SK-N-SH (cell line): ENCODE results near the gene NAV2. TPM values are rescaled to one million over a fixed set of nuclear protein-coding genes. Genes with fewer than 3 reads are reported as not detected.

Experiments
- CTCF ChIA-PET: fragments of 300-600, 350-600 bp; formaldehyde crosslinking; extraction: SDS; loops from one replicate; lab custom pipeline; 2021; lab: Yijun Ruan, JAX
- POLR2A ChIA-PET: fragments of 350-600 bp; sonication (Branson Sonifier 250); formaldehyde crosslinking; extraction: SDS; loops from one replicate; lab custom pipeline; 2020; ENCODE audit warnings: antibody characterized with exemption, inconsistent platforms; lab: Yijun Ruan, JAX
- DNase-seq: peaks from one replicate; pipeline ENCODE4 v3.0.0; 2012
- H2AFZ ChIP-seq: fragments of 200-600 bp; sonication (generic); 2 replicates; pipeline ENCODE4 v1.8.1; 2016; ENCODE audit warnings: antibody characterized with exemption, mild to moderate bottlenecking, low read depth
- H3F3A ChIP-seq: fragments of 200-600 bp; sonication (generic); replicated peaks from 2 replicates; pipeline ENCODE3; 2016; ENCODE audit warnings: antibody characterized with exemption, mild to moderate bottlenecking; ENCODE audit not compliant: insufficient read depth
- H3K27ac ChIP-seq, 2 experiments: fragments of 200-500 bp in 1 of 2; fragments of 200-600 bp in 1 of 2; sonication (Bioruptor generic) in 1 of 2; sonication (generic), shearing (Covaris generic) in 1 of 2; 2 replicates each; pipeline versions ENCODE4 v1.5.1 to v1.6.1; 2014 to 2016; ENCODE audit warnings: low read depth in 2 of 2, inconsistent platforms in 1 of 2, low read length in 1 of 2, mild to moderate bottlenecking in 1 of 2, mixed read lengths in 1 of 2
- H3K27me3 ChIP-seq: fragments of 200-600 bp; sonication (generic), shearing (Covaris generic); 2 replicates; pipeline ENCODE4 v1.6.1; 2016; ENCODE audit warnings: mixed run types; ENCODE audit not compliant: insufficient read depth
- H3K36me3 ChIP-seq, 2 experiments: fragments of 200-500 bp in 1 of 2; fragments of 200-600 bp in 1 of 2; sonication (Bioruptor generic) in 1 of 2; sonication (generic) in 1 of 2; replicated peaks in 1 of 2; 2 replicates each; pipeline versions ENCODE3 to v1.5.1; 2014 to 2016; ENCODE audit warnings: low read length in 1 of 2, mild to moderate bottlenecking in 1 of 2; ENCODE audit not compliant: insufficient read depth in 2 of 2, control insufficient read depth in 1 of 2
- H3K4me1 ChIP-seq, 2 experiments: fragments of 200-500 bp in 1 of 2; fragments of 200-600 bp in 1 of 2; sonication (Bioruptor generic) in 1 of 2; sonication (generic), shearing (Covaris generic) in 1 of 2; 2 replicates each; pipeline versions ENCODE4 v1.5.1 to v1.6.1; 2014 to 2016; ENCODE audit warnings: low read depth in 1 of 2, low read length in 1 of 2, mixed run types in 1 of 2; ENCODE audit not compliant: insufficient read depth in 2 of 2, control insufficient read depth in 1 of 2
- H3K4me2 ChIP-seq: fragments of 200-600 bp; sonication (generic), shearing (Covaris generic); 2 replicates; pipeline ENCODE4 v1.6.1; 2017; ENCODE audit warnings: mixed run types
- H3K4me3 ChIP-seq, 2 experiments: fragments of 200-500 bp in 1 of 2; fragments of 200-600 bp in 1 of 2; sonication (Bioruptor generic) in 1 of 2; sonication (generic), shearing (Covaris generic) in 1 of 2; 2 replicates each; pipeline versions ENCODE4 v1.5.1 to v1.8.1; 2014 to 2016; ENCODE audit warnings: low read depth in 2 of 2, inconsistent platforms in 1 of 2, low read length in 1 of 2, mild to moderate bottlenecking in 1 of 2, mixed read lengths in 1 of 2, moderate library complexity in 1 of 2
- H3K79me2 ChIP-seq: fragments of 200-600 bp; sonication (generic); 2 replicates; pipeline ENCODE4 v1.8.1; 2017; ENCODE audit warnings: mild to moderate bottlenecking; ENCODE audit not compliant: insufficient read depth
- H3K9ac ChIP-seq: fragments of 200-600 bp; sonication (generic); 2 replicates; pipeline ENCODE4 v1.6.1; 2017; ENCODE audit warnings: mixed run types
- H3K9me2 ChIP-seq: fragments of 200-600 bp; sonication (generic); 2 replicates; pipeline ENCODE4 v1.6.1; 2017; ENCODE audit warnings: mixed run types
- H3K9me3 ChIP-seq: fragments of 200-600 bp; sonication (generic); 2 replicates; pipeline ENCODE4 v1.6.1; 2017; ENCODE audit warnings: mixed run types, mild to moderate bottlenecking, moderate library complexity
- H4K20me1 ChIP-seq: fragments of 200-600 bp; sonication (generic); 2 replicates; pipeline ENCODE4 v1.6.1; 2017; ENCODE audit warnings: mild to moderate bottlenecking, mixed run types; ENCODE audit not compliant: insufficient read depth
- EP300 ChIP-seq, 2 experiments: IDR thresholded peaks; 2 replicates each; pipeline versions ENCODE4 v1.4.0 to v1.6.1; 2012; ENCODE audit warnings: borderline replicate concordance in 1 of 2, low read depth in 1 of 2, low read length in 1 of 2
- FOXJ3 ChIP-seq: sonication (generic); formaldehyde crosslinking; IDR thresholded peaks from 2 replicates; pipeline ENCODE4 v1.5.1; 2020; ENCODE audit warnings: mild to moderate bottlenecking, missing genetic modification reagents
- FOXM1 ChIP-seq: IDR thresholded peaks from 2 replicates; pipeline ENCODE4 v1.4.0; 2012; ENCODE audit warnings: low read depth, mild to moderate bottlenecking
- GATA2 ChIP-seq: sonication (generic); formaldehyde crosslinking; IDR thresholded peaks from 2 replicates; pipeline ENCODE4 v1.5.0; 2020; ENCODE audit warnings: mild to moderate bottlenecking, missing genetic modification reagents
- IRF3 ChIP-seq: fragments of 150-350 bp; IDR thresholded peaks from 2 replicates; pipeline ENCODE4 v1.6.1; 2016; ENCODE audit warnings: mild to moderate bottlenecking, low read depth, low read length
- JUND ChIP-seq: IDR thresholded peaks from 2 replicates; pipeline ENCODE4 v1.4.0; 2012
- MEF2A ChIP-seq: IDR thresholded peaks from 2 replicates; pipeline ENCODE4 v1.4.0; 2012; ENCODE audit warnings: low read depth, borderline replicate concordance
- MXI1 ChIP-seq: IDR thresholded peaks from 2 replicates; pipeline ENCODE4 v1.6.1; 2012; ENCODE audit warnings: mild to moderate bottlenecking, low read depth, low read length, improper control_type of control experiment
- NFIC ChIP-seq: IDR thresholded peaks from 2 replicates; pipeline ENCODE4 v1.4.0; 2012; ENCODE audit warnings: borderline replicate concordance
- NRF1 ChIP-seq: IDR thresholded peaks from 2 replicates; pipeline ENCODE4 v1.6.1; 2012; ENCODE audit warnings: low read depth, mild to moderate bottlenecking, low read length
- POLR2AphosphoS5 ChIP-seq: IDR thresholded peaks from 2 replicates; pipeline ENCODE4 v1.6.1; 2012; ENCODE audit warnings: low read depth, low read length
- RCOR1 ChIP-seq: fragments of 150-350 bp; IDR thresholded peaks from 2 replicates; pipeline ENCODE4 v1.6.1; 2017; ENCODE audit warnings: antibody characterized with exemption, low read length
- REST ChIP-seq: IDR thresholded peaks from 2 replicates; pipeline ENCODE4 v1.6.1; 2012; ENCODE audit warnings: mild to moderate bottlenecking, low read depth, low read length, moderate library complexity
- RFX5 ChIP-seq: IDR thresholded peaks from 2 replicates; pipeline ENCODE4 v1.6.1; 2012; ENCODE audit warnings: mild to moderate bottlenecking, improper control_type of control experiment, low read length
- RXRA ChIP-seq: IDR thresholded peaks from 2 replicates; pipeline ENCODE4 v1.4.0; 2012; ENCODE audit warnings: low read depth, mild to moderate bottlenecking, borderline replicate concordance
- TAF1 ChIP-seq: IDR thresholded peaks from 2 replicates; pipeline ENCODE4 v1.6.1; 2012; ENCODE audit warnings: low read depth, mild to moderate bottlenecking, low read length, moderate library complexity, borderline replicate concordance
- TCF12 ChIP-seq: IDR thresholded peaks from 2 replicates; pipeline ENCODE4 v1.4.0; 2012
- USF1 ChIP-seq: IDR thresholded peaks from 2 replicates; pipeline ENCODE4 v1.4.0; 2012; ENCODE audit warnings: low read depth, borderline replicate concordance
- USF2 ChIP-seq: fragments of 150-350 bp; IDR thresholded peaks from 2 replicates; pipeline ENCODE4 v1.6.1; 2017; ENCODE audit warnings: antibody characterized with exemption, low read length, low read depth, borderline replicate concordance
- WGBS: methylation state at CpG from one replicate; pipeline ENCODE4 v1.1.6; 2017; ENCODE audit warnings: low lambda C conversion rate; 5-methylcytosine and 5-hydroxymethylcytosine counted together
- polyA plus RNA-seq, 3 experiments: library from polyadenylated mRNA; depleted of rRNA; stranded (reverse); fragments of >200 nt; gene quantifications; 2 replicates each; pipeline ENCODE4 v1.2.3, GENCODE V29; 2012

NAV2 gene
- polyA plus RNA-seq, 1 of the 3 experiments (the other 2 are of a cell fraction): 26.2 TPM

- WGBS: 97% methylated on average over 4 of the region's 4 CpGs
- peaks cover 20 to 80% of the 10 kb centered on the region in 2 experiments for H3K4me1 ChIP-seq
- TF ChIP-seq USF2 (no peak), FOXM1 (no peak), RXRA (no peak), GATA2 (CRISPR knock-in tag) (no peak), USF1 (no peak), RFX5 (no peak), REST (no peak), TAF1 (no peak), IRF3 (no peak), TCF12 (no peak), FOXJ3 (CRISPR knock-in tag) (no peak), MEF2A (no peak), RCOR1 (no peak), EP300 (IDR thresholded peaks at IDR 0.05; ENCODE audit: borderline replicate concordance in 1 of 2, low read depth in 1 of 2, low read length in 1 of 2) (no peak), POLR2AphosphoS5 (no peak), MXI1 (no peak), JUND (no peak), NFIC (no peak), NRF1 (no peak)
- TF ChIP-seq, all 33 proteins: peak for 0
- Histone ChIP-seq H3K4me2 (no peak overlapping the region), H4K20me1 (peaks cover 90% of the 10 kb centered on the region), H3K9me2 (no peaks in the 10 kb centered on the region), H2AFZ (no peak overlapping the region), H3K4me3 (no peak overlapping the region), H3F3A (peaks cover 3% of the 10 kb centered on the region), H3K79me2 (peaks cover 100% of the 10 kb centered on the region), H3K27me3 (no peaks in the 10 kb centered on the region), H3K9ac (no peak overlapping the region), H3K9me3 (no peaks in the 10 kb centered on the region), H3K36me3 (peaks cover 21 to 33% of the 10 kb centered on the region in 2 experiments), H3K27ac (peak overlapping the region in 1 of 2 experiments; percentile 99; a peak in 2 of 4 replicates)
- DNase-seq: no peak
- ChIA-PET CTCF (interaction anchor here (0.7 to 7.4 kb wide), 8 partner anchors 9 to 642 kb away, joined by 3 to 45 read pairs (median 4); no protein-coding TSS in a partner anchor), POLR2A (interaction anchor here (0.6 to 1.5 kb wide), 2 partner anchors 17 to 298 kb away, joined by 3 to 4 read pairs; no protein-coding TSS in a partner anchor)
Observed at GRCh38 chr11:19718951-19719350, 6.3 kb downstream of the NAV2 start.
